ENCODE data around the gene NPAS2.

DNA sequence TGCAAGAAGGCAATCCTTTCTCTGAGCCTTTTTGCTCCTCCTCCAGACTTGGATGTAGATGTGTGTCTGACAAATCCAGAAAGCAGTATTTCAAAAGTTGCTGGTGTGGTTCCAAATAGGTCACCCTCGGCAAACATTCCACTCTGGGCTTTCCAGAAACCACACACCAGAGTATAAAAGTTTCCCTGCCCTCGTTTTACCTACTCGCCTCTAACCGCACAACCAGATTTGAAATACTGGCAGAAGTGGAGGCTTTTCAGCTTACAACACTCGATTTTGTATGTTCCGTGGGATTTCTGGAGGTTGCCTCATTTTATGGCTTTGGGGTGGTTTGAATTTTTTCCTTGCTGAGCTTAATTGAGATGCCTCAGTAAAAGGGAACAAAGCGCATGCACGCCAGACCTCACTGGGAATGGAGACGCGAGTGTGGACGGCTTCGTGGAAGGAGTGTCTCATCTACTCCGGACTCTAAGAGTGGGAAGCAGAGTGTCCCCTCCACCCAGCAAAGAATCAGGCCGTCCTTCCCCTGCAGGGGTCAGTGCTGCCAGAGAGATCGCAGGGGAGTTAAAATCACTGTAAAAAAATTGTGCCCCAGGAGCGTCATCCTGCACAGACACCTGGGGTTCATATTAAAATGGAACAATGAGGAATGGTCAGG lies 138.2 kb downstream of the NPAS2 start:
- no peak for TF ChIP-seq L3MBTL2 (conservative IDR thresholded peaks at IDR 0.05)
- TF ChIP-seq SUZ12 (IDR thresholded peaks at IDR 0.05), result no peak
- no peak for TF ChIP-seq TARDBP (IDR thresholded peaks at IDR 0.05)
- TF ChIP-seq ELF4 (IDR thresholded peaks at IDR 0.05), result no peak
- TF ChIP-seq NFRKB (IDR thresholded peaks at IDR 0.05), result no peak
- TF ChIP-seq SP1 (IDR thresholded peaks at IDR 0.05), result no peak

Measured in HEK293T (cell line).